Liver (tissue), 9 donors: ENCODE measurements around the gene SCARF1. TPM values are rescaled to one million over a fixed set of nuclear protein-coding genes. Genes with fewer than 3 reads are reported as not detected.

Experiments used
- DNase-seq: peaks from one replicate; pipeline ENCODE4 v3.0.0-alpha.2; 2017; ENCODE audit warnings: low spot score
- H3K27ac ChIP-seq, 2 donors: one replicate each; pipeline ENCODE4 v1.7.0; 2013; ENCODE audit warnings: inconsistent platforms in 2 of 2, low read length in 2 of 2, control low read depth in 1 of 2, low read depth in 1 of 2, mild to moderate bottlenecking in 1 of 2
- H3K27me3 ChIP-seq, 4 donors: one replicate each; pipeline versions ENCODE4 v1.6.1 to v1.7.0; 2013; ENCODE audit warnings: low read length in 3 of 4, inconsistent platforms in 1 of 4, mild to moderate bottlenecking in 1 of 4, moderate library complexity in 1 of 4; ENCODE audit not compliant: control insufficient read depth in 4 of 4, insufficient read depth in 4 of 4
- H3K36me3 ChIP-seq, 4 donors: one replicate each; pipeline versions ENCODE4 v1.6.1 to v1.7.0; 2013; ENCODE audit warnings: low read length in 3 of 4, mild to moderate bottlenecking in 3 of 4, low read depth in 1 of 4, moderate library complexity in 1 of 4; ENCODE audit not compliant: control insufficient read depth in 4 of 4, insufficient read depth in 3 of 4
- H3K4me1 ChIP-seq, 4 donors: one replicate each; pipeline versions ENCODE4 v1.6.1 to v1.7.0; 2013; ENCODE audit warnings: low read length in 3 of 4, mild to moderate bottlenecking in 3 of 4, moderate library complexity in 1 of 4; ENCODE audit not compliant: control insufficient read depth in 4 of 4, insufficient read depth in 4 of 4
- H3K4me3 ChIP-seq, 3 donors: one replicate each; pipeline versions ENCODE4 v1.6.1 to v1.7.0; 2013; ENCODE audit warnings: low read length in 3 of 3, control low read depth in 1 of 3, low read depth in 1 of 3, mild to moderate bottlenecking in 1 of 3
- H3K9ac ChIP-seq, 2 donors: one replicate each; pipeline ENCODE4 v1.7.0; 2013; ENCODE audit warnings: low read length in 2 of 2, mild to moderate bottlenecking in 2 of 2, moderate library complexity in 2 of 2, control low read depth in 1 of 2, low read depth in 1 of 2
- H3K9me3 ChIP-seq, 4 donors: one replicate each; pipeline versions ENCODE4 v1.6.1 to v1.7.0; 2013; ENCODE audit warnings: low read length in 3 of 4; ENCODE audit not compliant: control insufficient read depth in 4 of 4
- ATF3 ChIP-seq: IDR thresholded peaks from 2 replicates; pipeline ENCODE4 v1.6.1; 2016; ENCODE audit warnings: antibody characterized with exemption
- CTCF ChIP-seq: fragments of 150-350 bp; IDR thresholded peaks from 2 replicates; pipeline ENCODE4 v1.5.1; 2017; ENCODE audit warnings: improper control_type of control experiment, low read depth, low read length; ENCODE audit not compliant: missing input control
- EGR1 ChIP-seq, 2 donors: IDR thresholded peaks; 2 replicates each; pipeline ENCODE4 v1.6.1; 2016 to 2018; ENCODE audit warnings: antibody characterized with exemption in 2 of 2, low read depth in 2 of 2
- FOXA1 ChIP-seq: IDR thresholded peaks from 2 replicates; pipeline ENCODE4 v1.6.1; 2016; ENCODE audit warnings: antibody characterized with exemption
- FOXA2 ChIP-seq: IDR thresholded peaks from 2 replicates; pipeline ENCODE4 v1.6.1; 2016; ENCODE audit warnings: antibody characterized with exemption
- GABPA ChIP-seq, 2 donors: IDR thresholded peaks in 1 of 2; conservative IDR thresholded peaks in 1 of 2; 2 replicates each; pipeline ENCODE4 v1.6.1; 2016; ENCODE audit warnings: antibody characterized with exemption in 2 of 2, mild to moderate bottlenecking in 1 of 2, moderate library complexity in 1 of 2
- HNF4A ChIP-seq, 2 donors: conservative IDR thresholded peaks; 2 replicates each; pipeline ENCODE4 v1.6.1; 2016; ENCODE audit warnings: antibody characterized with exemption in 2 of 2, mild to moderate bottlenecking in 2 of 2
- HNF4G ChIP-seq: IDR thresholded peaks from 2 replicates; pipeline ENCODE4 v1.6.1; 2016; ENCODE audit warnings: antibody characterized with exemption
- JUND ChIP-seq, 2 donors: IDR thresholded peaks; 2 replicates each; pipeline ENCODE4 v1.6.1; 2016; ENCODE audit warnings: antibody characterized with exemption in 2 of 2
- MAX ChIP-seq: IDR thresholded peaks from 2 replicates; pipeline ENCODE4 v1.6.1; 2016; ENCODE audit warnings: antibody characterized with exemption
- NR2F2 ChIP-seq: IDR thresholded peaks from 2 replicates; pipeline ENCODE4 v1.6.1; 2016; ENCODE audit warnings: antibody characterized with exemption
- RAD21 ChIP-seq, 2 donors: IDR thresholded peaks; 2 replicates each; pipeline ENCODE4 v1.6.1; 2016; ENCODE audit warnings: antibody characterized with exemption in 2 of 2, mild to moderate bottlenecking in 2 of 2
- REST ChIP-seq: IDR thresholded peaks from 2 replicates; pipeline ENCODE4 v1.6.1; 2016; ENCODE audit warnings: antibody characterized with exemption, mild to moderate bottlenecking
- RXRA ChIP-seq, 2 donors: IDR thresholded peaks; 2 replicates each; pipeline ENCODE4 v1.6.1; 2017 to 2018; ENCODE audit warnings: antibody characterized with exemption in 2 of 2, mild to moderate bottlenecking in 1 of 2
- SP1 ChIP-seq: IDR thresholded peaks from 2 replicates; pipeline ENCODE4 v1.6.1; 2018; ENCODE audit warnings: antibody characterized with exemption, mild to moderate bottlenecking
- TAF1 ChIP-seq: conservative IDR thresholded peaks from 2 replicates; pipeline ENCODE4 v1.6.1; 2016; ENCODE audit warnings: antibody characterized with exemption, mild to moderate bottlenecking
- YY1 ChIP-seq: IDR thresholded peaks from 2 replicates; pipeline ENCODE4 v1.6.1; 2016; ENCODE audit warnings: antibody characterized with exemption, mild to moderate bottlenecking
- ZBTB33 ChIP-seq: IDR thresholded peaks from 2 replicates; pipeline ENCODE4 v1.6.1; 2016; ENCODE audit warnings: antibody characterized with exemption
- WGBS: extraction: QIAGEN DNeasy Blood & Tissue Kit; methylation state at CpG from one replicate; pipeline ENCODE4 v1.1.7; 2013; 5-methylcytosine and 5-hydroxymethylcytosine counted together
- polyA plus RNA-seq, 2 donors: library from polyadenylated mRNA; stranded (reverse) in 1 of 2; unstranded in 1 of 2; fragments of 200-250 nt in 1 of 2; fragments of >200 nt in 1 of 2; fragmentation: Nextera tagmentation in 1 of 2; extraction: Ambion mirVana in 1 of 2; gene quantifications; one replicate each; pipeline versions ENCODE4 v1.2.1 to v1.2.3, GENCODE V29; 2013 to 2015
- total RNA-seq, 2 donors: library from RNA; depleted of rRNA; stranded (reverse); fragments of >200 nt; gene quantifications; one replicate each; pipeline ENCODE4 v1.2.3, GENCODE V29; 2014
- donor health status: healthy.
- donor health status: healthy.
- donor health status: healthy.
- donor health status: healthy.
- donor health status: healthy.

Gene SCARF1
- total and polyA plus RNA-seq, 4 donors = 1.3 to 11.9 (median 8.4) TPM

GRCh38 chr17:1608676-1609075 is 36.9 kb downstream of the SCARF1 start:
- 94% methylated on average over 7 of the region's 7 CpGs for WGBS
- Histone ChIP-seq H3K4me3 (no peak overlapping the region), H3K4me1 (peaks cover 0 to 5% (median 2%) of the 10 kb centered on the region in 4 donors), H3K36me3 (no peaks in the 10 kb centered on the region), H3K27me3 (no peaks in the 10 kb centered on the region), H3K27ac (no peak overlapping the region), H3K9me3 (no peaks in the 10 kb centered on the region), H3K9ac (no peak overlapping the region)
- DNase-seq = no peak
- no peak for TF ChIP-seq CTCF
- TF ChIP-seq FOXA2 = no peak
- no peak for TF ChIP-seq MAX
- TF ChIP-seq HNF4G = no peak
- no peak for TF ChIP-seq RXRA (IDR thresholded peaks at IDR 0.05)
- TF ChIP-seq FOXA1 = no peak
- no peak for TF ChIP-seq SP1
- no peak for TF ChIP-seq HNF4A (conservative IDR thresholded peaks at IDR 0.05)
- TF ChIP-seq YY1 = no peak

- no peak overlapping the region for H3K4me3 ChIP-seq
- no peaks in the 10 kb centered on the region for H3K9me3 ChIP-seq
- 87% methylated on average over 5 of the region's 5 CpGs for WGBS
- DNase-seq = no peak
- no peaks in the 10 kb centered on the region for H3K27me3 ChIP-seq
- no peaks in the 10 kb centered on the region for H3K36me3 ChIP-seq
- no peak overlapping the region for H3K27ac ChIP-seq
- H3K9ac ChIP-seq = no peak overlapping the region
- TF ChIP-seq MAX = no peak
- no peak for TF ChIP-seq FOXA1
- no peak for TF ChIP-seq HNF4A (conservative IDR thresholded peaks at IDR 0.05)
- TF ChIP-seq NR2F2 = no peak
- TF ChIP-seq ATF3 = no peak
- TF ChIP-seq EGR1 (IDR thresholded peaks at IDR 0.05; ENCODE audit: low read depth in 2 of 2) = no peak
- TF ChIP-seq REST = no peak
- TF ChIP-seq JUND (IDR thresholded peaks at IDR 0.05) = no peak
- no peak for TF ChIP-seq HNF4G
- TF ChIP-seq YY1 = no peak
- no peak for TF ChIP-seq CTCF
- TF ChIP-seq RAD21 (IDR thresholded peaks at IDR 0.05) = no peak
- TF ChIP-seq TAF1 = no peak
- TF ChIP-seq SP1 = no peak
- no peak for TF ChIP-seq GABPA (IDR thresholded peaks at IDR 0.05 in 1 of 2, conservative IDR thresholded peaks at IDR 0.05 in 1 of 2)
- no peak for TF ChIP-seq ZBTB33
- no peak for TF ChIP-seq FOXA2
- peaks cover 0 to 5% (median 2%) of the 10 kb centered on the region in 4 donors for H3K4me1 ChIP-seq
These were observed 37.6 kb downstream of the SCARF1 start for GRCh38 chr17:1607971-1608320.
